ENCODE data around the gene SART3.

Gene SART3

DNA sequence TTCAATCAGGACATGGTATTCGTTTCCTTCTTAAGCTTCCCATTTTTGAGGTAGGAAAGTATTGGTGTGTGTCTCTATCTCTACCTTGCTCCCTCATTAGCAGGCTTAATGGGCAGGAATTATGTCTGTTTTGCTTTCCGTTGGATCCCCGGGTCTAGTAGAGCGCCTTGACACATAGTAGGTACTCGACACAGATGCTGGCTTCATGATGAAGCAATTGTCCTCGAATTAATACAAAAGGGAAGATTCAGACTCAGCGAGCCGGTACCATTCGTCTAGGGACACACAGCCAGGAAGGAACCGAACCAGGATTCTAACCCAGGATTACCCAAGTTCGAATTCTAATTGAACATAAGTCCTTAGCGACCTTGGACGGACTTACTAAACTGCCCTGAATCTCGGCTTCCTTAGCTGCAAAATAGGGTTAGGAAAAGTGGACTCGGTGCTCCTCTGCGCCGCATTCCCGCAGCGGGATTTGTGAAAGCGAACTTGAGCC is 927 bp upstream of the SART3 start:
- TF ChIP-seq, protein P1, sequence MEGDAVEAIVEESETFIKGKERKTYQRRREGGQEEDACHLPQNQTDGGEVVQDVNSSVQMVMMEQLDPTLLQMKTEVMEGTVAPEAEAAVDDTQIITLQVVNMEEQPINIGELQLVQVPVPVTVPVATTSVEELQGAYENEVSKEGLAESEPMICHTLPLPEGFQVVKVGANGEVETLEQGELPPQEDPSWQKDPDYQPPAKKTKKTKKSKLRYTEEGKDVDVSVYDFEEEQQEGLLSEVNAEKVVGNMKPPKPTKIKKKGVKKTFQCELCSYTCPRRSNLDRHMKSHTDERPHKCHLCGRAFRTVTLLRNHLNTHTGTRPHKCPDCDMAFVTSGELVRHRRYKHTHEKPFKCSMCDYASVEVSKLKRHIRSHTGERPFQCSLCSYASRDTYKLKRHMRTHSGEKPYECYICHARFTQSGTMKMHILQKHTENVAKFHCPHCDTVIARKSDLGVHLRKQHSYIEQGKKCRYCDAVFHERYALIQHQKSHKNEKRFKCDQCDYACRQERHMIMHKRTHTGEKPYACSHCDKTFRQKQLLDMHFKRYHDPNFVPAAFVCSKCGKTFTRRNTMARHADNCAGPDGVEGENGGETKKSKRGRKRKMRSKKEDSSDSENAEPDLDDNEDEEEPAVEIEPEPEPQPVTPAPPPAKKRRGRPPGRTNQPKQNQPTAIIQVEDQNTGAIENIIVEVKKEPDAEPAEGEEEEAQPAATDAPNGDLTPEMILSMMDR (IDR thresholded peaks at IDR 0.05): no peak

DNA sequence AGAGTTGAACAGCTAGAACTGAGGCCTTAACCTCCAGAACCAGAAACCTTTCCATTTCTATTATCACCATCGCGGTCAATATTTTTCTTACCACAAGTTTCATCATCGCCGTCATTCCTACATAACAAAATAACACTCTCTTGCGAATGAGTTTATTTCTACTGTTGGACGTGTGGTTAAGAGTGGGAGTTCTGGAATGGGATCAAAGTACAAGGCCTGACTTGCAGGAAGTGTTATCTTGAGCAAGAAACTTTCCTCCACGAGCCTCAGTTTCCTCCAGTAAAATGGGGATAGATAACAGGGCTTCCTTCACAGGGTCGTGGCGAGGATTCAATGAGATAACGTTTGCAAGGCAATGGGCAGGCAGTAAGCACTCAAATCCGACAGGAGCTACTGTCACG is 652 bp downstream of the SART3 start:
- TF ChIP-seq, protein P1 (IDR thresholded peaks at IDR 0.05): no peak

- TF ChIP-seq, protein P1 (IDR thresholded peaks at IDR 0.05): no peak; the same call in 1 of the 2 replicates
Observed at GRCh38 chr12:108559748-108560147, 1.2 kb downstream of the SART3 start.

- TF ChIP-seq, protein P1 (IDR thresholded peaks at IDR 0.05): no peak
Observed at GRCh38 chr12:108559007-108559655, 1.8 kb downstream of the SART3 start.

DNA sequence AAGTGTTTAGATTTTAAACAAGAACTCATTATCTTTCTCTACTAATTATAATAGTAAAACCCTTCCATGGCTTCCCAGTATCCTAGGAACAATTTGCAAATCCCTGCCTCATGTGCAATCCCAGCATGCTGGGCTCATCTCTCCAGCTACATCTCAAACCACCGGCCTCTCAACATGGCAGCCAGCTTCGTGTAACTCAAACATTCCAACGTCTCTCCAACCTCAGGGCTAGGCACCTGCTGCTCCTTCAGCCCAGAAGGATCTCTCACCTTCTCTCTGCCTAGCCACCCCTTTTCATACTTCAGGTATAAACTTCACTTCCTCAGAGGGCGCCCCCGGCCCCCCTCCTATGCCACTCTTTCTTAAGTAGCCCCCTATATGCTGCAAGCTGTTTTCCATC is 7.2 kb downstream of the SART3 start:
- TF ChIP-seq, protein P1 (IDR thresholded peaks at IDR 0.05): no peak

DNA sequence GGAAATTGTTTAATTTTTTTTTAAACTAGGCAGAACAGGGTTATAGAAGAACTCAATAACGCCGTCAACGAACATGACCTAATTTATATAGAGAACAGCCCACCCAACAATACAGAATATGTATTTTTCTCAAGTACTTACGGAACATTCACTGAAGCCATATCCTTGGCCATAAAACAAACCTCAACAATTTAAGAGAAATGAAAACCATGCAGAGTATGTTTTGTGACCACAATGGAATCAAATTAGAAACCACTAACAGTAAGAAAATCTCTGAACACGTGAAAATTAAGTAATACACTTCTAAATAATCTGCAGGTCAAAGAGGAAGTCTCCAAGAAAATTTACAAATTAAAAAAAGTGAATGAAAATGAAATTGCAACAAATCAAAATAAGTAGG is 9.4 kb downstream of the SART3 start:
- TF ChIP-seq, protein P1 (IDR thresholded peaks at IDR 0.05): no peak

- TF ChIP-seq, protein P1 (IDR thresholded peaks at IDR 0.05): no peak
Observed at GRCh38 chr12:108548954-108549521, 11.9 kb downstream of the SART3 start.

Measured in LNCAP (cell line).